ENCODE data around the gene DNAJB2. TPM values are rescaled to one million over a fixed set of nuclear protein-coding genes. Genes with fewer than 3 reads are reported as not detected.

DNAJB2 gene
- total and polyA plus RNA-seq, 2 of the 8 experiments (the other 6 are each of a cell fraction or from before 2014, with no cell fraction given), result 21.0 to 26.3 TPM

GRCh38 chr2:219290381-219291171, 11.4 kb downstream of the DNAJB2 start:
- Histone ChIP-seq H2AK5ac (ENCODE audit: low read depth, low read length) (no peak overlapping the region; the same call in 1 of the 2 replicates), H3K23ac (ENCODE audit: insufficient read length) (no peak overlapping the region), H3K4me2 (ENCODE audit: insufficient read depth in 1 of 2, low read depth in 2 of 2, low read length in 2 of 2) (no peak overlapping the region), H3K36me3 (ENCODE audit: control insufficient read depth in 2 of 4, insufficient read depth in 4 of 4, low read length in 3 of 4) (no peaks in the 10 kb centered on the region), H2BK5ac (ENCODE audit: low read depth, low read length) (no peak overlapping the region), H2BK12ac (ENCODE audit: low read depth, low read length) (no peak overlapping the region), H3K23me2 (ENCODE audit: low read depth, low read length) (peaks cover 4% of the 10 kb centered on the region; the same call in 1 of the 2 replicates), H2BK20ac (ENCODE audit: low read length) (no peak overlapping the region), H3K4ac (replicated peaks; ENCODE audit: insufficient read length, low read depth, low read length) (no peak overlapping the region), H4K8ac (ENCODE audit: extremely low read depth, insufficient read depth, low read length) (peak overlapping the region; percentile 3; the same call in 1 of the 2 replicates), H3K9ac (replicated peaks in 1 of 4; ENCODE audit: extremely low read depth in 1 of 4, low read depth in 3 of 4, low read length in 3 of 4) (no peak overlapping the region), H4K20me1 (replicated peaks in 1 of 2; ENCODE audit: control insufficient read depth in 1 of 2, insufficient read depth in 2 of 2, low read length in 2 of 2) (peaks cover 0 to 2% of the 10 kb centered on the region in 2 experiments), H3K18ac (ENCODE audit: extremely low read depth, low read length) (no peak overlapping the region), H4K91ac (replicated peaks; ENCODE audit: insufficient read length, low read length) (no peak overlapping the region), H3K56ac (replicated peaks; ENCODE audit: insufficient read length, low read depth, low read length) (no peak overlapping the region), H3K14ac (ENCODE audit: insufficient read length) (no peak overlapping the region), H3K4me1 (replicated peaks in 1 of 4; ENCODE audit: control insufficient read depth in 3 of 4, insufficient read depth in 4 of 4, low read length in 3 of 4) (peaks cover 0 to 10% (median 5%) of the 10 kb centered on the region in 4 experiments; a peak in 6 of 7 replicates), H3K79me2 (ENCODE audit: control insufficient read depth in 1 of 2, insufficient read depth in 2 of 2, low read length in 2 of 2) (no peaks in the 10 kb centered on the region), H3K9me3 (ENCODE audit: insufficient read depth in 2 of 2, low read depth in 1 of 2, low read length in 1 of 2) (0 out of 4 replicates have a peak, but pooled peaks cover 0 to 5% of the 10 kb centered on the region in 2 experiments), H3K27ac (ENCODE audit: low read depth, low read length) (no peak overlapping the region), H2BK120ac (replicated peaks; ENCODE audit: low read depth, low read length) (no peak overlapping the region), H3K27me3 (replicated peaks in 1 of 4; ENCODE audit: control insufficient read depth in 3 of 4, extremely low read depth in 1 of 4, insufficient read depth in 3 of 4, low read length in 3 of 4) (peaks cover 0 to 14% (median 7%) of the 10 kb centered on the region in 4 experiments; a peak in 6 of 7 replicates), H2AFZ (ENCODE audit: low read length) (no peak overlapping the region), H3K79me1 (ENCODE audit: low read depth, low read length) (no peaks in the 10 kb centered on the region), H4K5ac (ENCODE audit: insufficient read length, low read depth, low read length) (no peak overlapping the region), H2BK15ac (ENCODE audit: low read length) (no peak overlapping the region), H3K4me3 (ENCODE audit: extremely low read depth in 1 of 4, insufficient read depth in 2 of 4, low read depth in 3 of 4, low read length in 4 of 4) (no peak overlapping the region)
- 85% methylated on average over 15 of the region's 16 CpGs; no CpG with 5 or more reads in 1 of the 2 experiments for WGBS, 2 experiments (ENCODE audit: extremely low coverage in 1 of 2, insufficient coverage in 1 of 2, insufficient read length in 1 of 2, insufficient replicate concordance in 2 of 2, low coverage in 1 of 2, low lambda C conversion rate in 2 of 2, missing lambda C conversion rate in 1 of 2)
- TF ChIP-seq POU5F1 (IDR thresholded peaks at IDR 0.05; ENCODE audit: low read depth, low read length) (no peak), JUND (IDR thresholded peaks at IDR 0.05; ENCODE audit: low read length) (no peak), TBP (IDR thresholded peaks at IDR 0.05; ENCODE audit: low read depth, low read length) (no peak), E2F6 (IDR thresholded peaks at IDR 0.05) (no peak), POLR2AphosphoS5 (IDR thresholded peaks at IDR 0.05; ENCODE audit: low read depth, low read length) (no peak), ZNF274 (IDR thresholded peaks at IDR 0.05; ENCODE audit: borderline replicate concordance, extremely low read depth, low read length) (no peak), CHD1 (IDR thresholded peaks at IDR 0.05; ENCODE audit: low read depth, low read length) (no peak), TAF1 (IDR thresholded peaks at IDR 0.05; ENCODE audit: low read depth, low read length) (no peak), SRF (IDR thresholded peaks at IDR 0.05; ENCODE audit: low read depth, low read length) (no peak), ATF3 (IDR thresholded peaks at IDR 0.05; ENCODE audit: insufficient read depth, low read depth, low read length) (no peak), SIRT6 (IDR thresholded peaks at IDR 0.05; ENCODE audit: low read length) (no peak), RFX5 (IDR thresholded peaks at IDR 0.05; ENCODE audit: borderline replicate concordance, low read depth, low read length) (no peak)
- DNase-seq (ENCODE audit: low read depth in 1 of 2, low spot score in 2 of 2) (no peak), FAIRE-seq (no peak)
- ChIA-PET CTCF (ENCODE audit: partially characterized antibody) (interaction anchor here (0.6 to 9.0 kb wide), 11 partner anchors 9 to 251 kb away, joined by 3 to 220 read pairs (median 4); partner anchors contain the start of genes DNAJB2 and PTPRN), POLR2A (ENCODE audit: partially characterized antibody) (interaction anchor here (1.0 to 2.3 kb wide), 4 partner anchors 12 to 39 kb away, joined by 3 to 13 read pairs (median 4); partner anchors contain the start of genes DNAJB2 and TUBA4B)

All from H1 (cell line).